HEK293 (cell line): Measurements from ENCODE around the gene RIPOR3.
A peak's percentile ranks its signal among the peaks of the same experiment; 100 is the strongest.

Source experiments
- GLIS1 ChIP-seq: fragments of 450-650 bp; formaldehyde crosslinking; IDR thresholded peaks from 2 replicates; pipeline ENCODE4 v1.5.1; 2016; ENCODE audit warnings: missing biosample characterization, missing genetic modification characterization
- GLIS2 ChIP-seq: fragments of 450-650 bp; formaldehyde crosslinking; IDR thresholded peaks from 2 replicates; pipeline ENCODE4 v1.5.1; 2016; ENCODE audit warnings: missing biosample characterization, missing genetic modification characterization
- HOXC10 ChIP-seq: sonication (generic); formaldehyde crosslinking; IDR thresholded peaks from 2 replicates; pipeline ENCODE4 v1.8.1; 2023; ENCODE audit warnings: mild to moderate bottlenecking, missing genetic modification reagents
- MYNN ChIP-seq: fragments of 450-650 bp; formaldehyde crosslinking; IDR thresholded peaks from 2 replicates; pipeline ENCODE4 v1.5.1; 2016; ENCODE audit warnings: missing biosample characterization, missing genetic modification characterization, borderline replicate concordance
- SP7 ChIP-seq: fragments of 450-650 bp; formaldehyde crosslinking; IDR thresholded peaks from 2 replicates; pipeline ENCODE4 v1.5.1; 2016; ENCODE audit warnings: missing biosample characterization, missing genetic modification characterization
- WT1 ChIP-seq: fragments of 450-650 bp; formaldehyde crosslinking; IDR thresholded peaks from 2 replicates; pipeline ENCODE4 v1.5.1; 2016; ENCODE audit warnings: missing biosample characterization, missing genetic modification characterization
- YY2 ChIP-seq: fragments of 450-650 bp; formaldehyde crosslinking; IDR thresholded peaks from 2 replicates; pipeline ENCODE4 v1.5.1; 2016; ENCODE audit warnings: missing biosample characterization, missing genetic modification characterization
- ZFP69B ChIP-seq: fragments of 450-650 bp; formaldehyde crosslinking; IDR thresholded peaks from 2 replicates; pipeline ENCODE4 v1.5.1; 2016; ENCODE audit warnings: missing biosample characterization, missing genetic modification characterization
- ZNF10 ChIP-seq: fragments of 450-650 bp; formaldehyde crosslinking; IDR thresholded peaks from 2 replicates; pipeline ENCODE4 v1.5.1; 2017; ENCODE audit warnings: missing biosample characterization, missing genetic modification characterization
- ZNF157 ChIP-seq: fragments of 450-650 bp; formaldehyde crosslinking; IDR thresholded peaks from 2 replicates; pipeline ENCODE4 v1.5.1; 2016; ENCODE audit warnings: missing biosample characterization, missing genetic modification characterization
- ZNF169 ChIP-seq: fragments of 450-650 bp; formaldehyde crosslinking; IDR thresholded peaks from 2 replicates; pipeline ENCODE4 v1.5.1; 2016; ENCODE audit warnings: missing biosample characterization, missing genetic modification characterization
- ZNF2 ChIP-seq: fragments of 450-650 bp; formaldehyde crosslinking; IDR thresholded peaks from 2 replicates; pipeline ENCODE4 v1.5.1; 2016; ENCODE audit warnings: missing biosample characterization, missing genetic modification characterization
- ZNF202 ChIP-seq: fragments of 450-650 bp; formaldehyde crosslinking; IDR thresholded peaks from 2 replicates; pipeline ENCODE4 v1.5.1; 2016; ENCODE audit warnings: missing biosample characterization, missing genetic modification characterization, borderline replicate concordance
- ZNF335 ChIP-seq: fragments of 450-650 bp; formaldehyde crosslinking; conservative IDR thresholded peaks from 2 replicates; pipeline ENCODE4 v1.5.1; 2016; ENCODE audit warnings: missing biosample characterization, missing genetic modification characterization
- ZNF426 ChIP-seq: fragments of 450-650 bp; formaldehyde crosslinking; IDR thresholded peaks from 2 replicates; pipeline ENCODE4 v1.5.1; 2017; ENCODE audit warnings: missing biosample characterization, missing genetic modification characterization, mild to moderate bottlenecking, inconsistent platforms, moderate library complexity
- ZNF521 ChIP-seq: fragments of 450-650 bp; formaldehyde crosslinking; IDR thresholded peaks from 2 replicates; pipeline ENCODE4 v1.5.1; 2017; ENCODE audit warnings: missing biosample characterization, mild to moderate bottlenecking, missing genetic modification characterization
- ZNF571 ChIP-seq: fragments of 450-650 bp; formaldehyde crosslinking; IDR thresholded peaks from 2 replicates; pipeline ENCODE4 v1.5.0; 2017; ENCODE audit warnings: missing biosample characterization, missing genetic modification characterization
- ZNF585B ChIP-seq: fragments of 450-650 bp; formaldehyde crosslinking; IDR thresholded peaks from 2 replicates; pipeline ENCODE4 v1.5.1; 2016; ENCODE audit warnings: missing biosample characterization, missing genetic modification characterization
- ZNF596 ChIP-seq: fragments of 450-650 bp; IDR thresholded peaks from 2 replicates; pipeline ENCODE4 v1.5.0; 2018; ENCODE audit warnings: missing biosample characterization, mild to moderate bottlenecking, missing genetic modification characterization, moderate library complexity
- ZNF600 ChIP-seq: fragments of 450-650 bp; formaldehyde crosslinking; IDR thresholded peaks from 2 replicates; pipeline ENCODE4 v1.5.1; 2016; ENCODE audit warnings: missing biosample characterization, missing genetic modification characterization
- ZNF626 ChIP-seq: fragments of 450-650 bp; sonication (Bioruptor Pico); formaldehyde crosslinking; IDR thresholded peaks from 2 replicates; pipeline ENCODE4 v1.5.1; 2018; ENCODE audit warnings: missing biosample characterization, missing genetic modification characterization, inconsistent platforms
- ZNF658 ChIP-seq: fragments of 450-650 bp; formaldehyde crosslinking; IDR thresholded peaks from 2 replicates; pipeline ENCODE4; 2016; ENCODE audit warnings: missing biosample characterization, missing genetic modification characterization
- ZNF76 ChIP-seq: fragments of 450-650 bp; formaldehyde crosslinking; IDR thresholded peaks from 2 replicates; pipeline ENCODE4; 2016; ENCODE audit warnings: low read depth, missing biosample characterization, missing genetic modification characterization, borderline replicate concordance
- ZXDB ChIP-seq: fragments of 450-650 bp; formaldehyde crosslinking; IDR thresholded peaks from 2 replicates; pipeline ENCODE4 v1.5.1; 2016; ENCODE audit warnings: missing biosample characterization, missing genetic modification characterization
- TF ChIP-seq, protein P1 (sequence below): fragments of 450-650 bp; formaldehyde crosslinking; IDR thresholded peaks from 2 replicates; pipeline ENCODE4 v1.5.1; 2016; ENCODE audit warnings: missing biosample characterization, missing genetic modification characterization
- TF ChIP-seq, protein P2 (sequence below): fragments of 450-650 bp; formaldehyde crosslinking; IDR thresholded peaks from 2 replicates; pipeline ENCODE4 v1.5.1; 2016; ENCODE audit warnings: missing biosample characterization, missing genetic modification characterization
- TF ChIP-seq, protein P3 (sequence below): fragments of 450-650 bp; formaldehyde crosslinking; IDR thresholded peaks from 2 replicates; pipeline ENCODE4 v1.5.1; 2016; ENCODE audit warnings: missing biosample characterization, missing genetic modification characterization
- TF ChIP-seq, protein P4 (sequence below): fragments of 450-650 bp; formaldehyde crosslinking; IDR thresholded peaks from 2 replicates; pipeline ENCODE4 v1.5.1; 2016; ENCODE audit warnings: missing biosample characterization, missing genetic modification characterization
- TF ChIP-seq, protein P5 (sequence below): fragments of 450-650 bp; formaldehyde crosslinking; IDR thresholded peaks from 2 replicates; pipeline ENCODE4 v1.5.1; 2016; ENCODE audit warnings: missing biosample characterization, missing genetic modification characterization

Gene RIPOR3

DNA sequence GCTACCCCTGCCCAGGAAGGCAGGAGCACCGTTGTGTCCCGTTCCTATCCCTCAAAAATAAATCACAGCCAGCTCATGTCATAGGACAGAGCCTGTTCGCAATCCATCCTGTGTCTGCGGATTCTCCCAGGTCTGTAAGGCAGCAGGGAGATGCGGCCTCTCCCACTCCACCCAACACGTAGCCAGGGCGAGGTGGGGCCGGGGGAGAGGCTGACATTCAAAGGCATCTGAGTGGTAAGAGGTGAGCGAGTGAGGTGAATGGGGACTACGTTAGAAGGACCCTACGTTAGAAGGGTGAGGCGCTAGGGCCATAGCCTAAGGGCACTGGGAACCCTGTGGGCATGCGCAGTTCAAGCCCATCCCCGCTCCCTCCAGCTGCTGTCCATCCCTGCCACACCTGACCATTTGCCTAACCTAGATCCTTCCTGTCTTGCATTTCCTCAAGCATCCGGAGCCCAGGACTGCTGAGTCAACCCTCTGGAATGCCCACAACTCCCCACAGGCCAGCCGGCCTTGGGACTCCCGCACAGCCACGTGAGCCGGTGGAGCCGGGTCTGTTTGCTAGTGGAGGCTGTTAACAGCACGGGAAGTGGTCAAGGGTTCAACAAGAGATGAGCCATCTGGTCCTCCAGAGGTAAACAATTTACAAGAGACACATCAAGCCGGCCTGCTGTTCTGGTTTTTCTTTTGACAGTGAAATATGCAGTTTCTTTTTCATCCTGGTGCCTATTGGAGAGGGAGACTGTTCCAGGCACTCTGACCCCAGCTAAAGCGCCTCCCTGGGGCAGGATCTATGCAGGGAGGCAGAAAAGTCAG, 45.9 kb downstream of the RIPOR3 start (continued):
- TF ChIP-seq ZNF335 = 0 out of 2 replicates have a peak, but pooled peaks have one; percentile 24
- no peak for TF ChIP-seq MYNN (tag by site-specific recombination)
- peak; percentile 21; the same call in 1 of the 2 replicates for TF ChIP-seq ZFP69B (tag by site-specific recombination)
- peak; percentile 92 for TF ChIP-seq GLIS1
- TF ChIP-seq GLIS2 (tag by site-specific recombination) = peak; percentile 54
- TF ChIP-seq ZNF2 (tag by site-specific recombination) = no peak
- TF ChIP-seq ZNF202 (tag by site-specific recombination) = no peak
- no peak for TF ChIP-seq ZNF10 (tag by site-specific recombination)
- TF ChIP-seq HOXC10 (CRISPR knock-in tag) = no peak
- peak; percentile 56 for TF ChIP-seq SP7 (tag by site-specific recombination)
- TF ChIP-seq ZNF571 (tag by site-specific recombination) = no peak
- TF ChIP-seq ZNF658 = no peak
- TF ChIP-seq, protein P1, sequence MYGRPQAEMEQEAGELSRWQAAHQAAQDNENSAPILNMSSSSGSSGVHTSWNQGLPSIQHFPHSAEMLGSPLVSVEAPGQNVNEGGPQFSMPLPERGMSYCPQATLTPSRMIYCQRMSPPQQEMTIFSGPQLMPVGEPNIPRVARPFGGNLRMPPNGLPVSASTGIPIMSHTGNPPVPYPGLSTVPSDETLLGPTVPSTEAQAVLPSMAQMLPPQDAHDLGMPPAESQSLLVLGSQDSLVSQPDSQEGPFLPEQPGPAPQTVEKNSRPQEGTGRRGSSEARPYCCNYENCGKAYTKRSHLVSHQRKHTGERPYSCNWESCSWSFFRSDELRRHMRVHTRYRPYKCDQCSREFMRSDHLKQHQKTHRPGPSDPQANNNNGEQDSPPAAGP = no peak
- TF ChIP-seq ZNF521 (tag by site-specific recombination) = no peak
- no peak for TF ChIP-seq ZXDB (tag by site-specific recombination)
- TF ChIP-seq ZNF157 (tag by site-specific recombination) = no peak
- TF ChIP-seq ZNF585B (tag by site-specific recombination) = no peak
- no peak for TF ChIP-seq YY2 (tag by site-specific recombination)
- TF ChIP-seq, protein P2, sequence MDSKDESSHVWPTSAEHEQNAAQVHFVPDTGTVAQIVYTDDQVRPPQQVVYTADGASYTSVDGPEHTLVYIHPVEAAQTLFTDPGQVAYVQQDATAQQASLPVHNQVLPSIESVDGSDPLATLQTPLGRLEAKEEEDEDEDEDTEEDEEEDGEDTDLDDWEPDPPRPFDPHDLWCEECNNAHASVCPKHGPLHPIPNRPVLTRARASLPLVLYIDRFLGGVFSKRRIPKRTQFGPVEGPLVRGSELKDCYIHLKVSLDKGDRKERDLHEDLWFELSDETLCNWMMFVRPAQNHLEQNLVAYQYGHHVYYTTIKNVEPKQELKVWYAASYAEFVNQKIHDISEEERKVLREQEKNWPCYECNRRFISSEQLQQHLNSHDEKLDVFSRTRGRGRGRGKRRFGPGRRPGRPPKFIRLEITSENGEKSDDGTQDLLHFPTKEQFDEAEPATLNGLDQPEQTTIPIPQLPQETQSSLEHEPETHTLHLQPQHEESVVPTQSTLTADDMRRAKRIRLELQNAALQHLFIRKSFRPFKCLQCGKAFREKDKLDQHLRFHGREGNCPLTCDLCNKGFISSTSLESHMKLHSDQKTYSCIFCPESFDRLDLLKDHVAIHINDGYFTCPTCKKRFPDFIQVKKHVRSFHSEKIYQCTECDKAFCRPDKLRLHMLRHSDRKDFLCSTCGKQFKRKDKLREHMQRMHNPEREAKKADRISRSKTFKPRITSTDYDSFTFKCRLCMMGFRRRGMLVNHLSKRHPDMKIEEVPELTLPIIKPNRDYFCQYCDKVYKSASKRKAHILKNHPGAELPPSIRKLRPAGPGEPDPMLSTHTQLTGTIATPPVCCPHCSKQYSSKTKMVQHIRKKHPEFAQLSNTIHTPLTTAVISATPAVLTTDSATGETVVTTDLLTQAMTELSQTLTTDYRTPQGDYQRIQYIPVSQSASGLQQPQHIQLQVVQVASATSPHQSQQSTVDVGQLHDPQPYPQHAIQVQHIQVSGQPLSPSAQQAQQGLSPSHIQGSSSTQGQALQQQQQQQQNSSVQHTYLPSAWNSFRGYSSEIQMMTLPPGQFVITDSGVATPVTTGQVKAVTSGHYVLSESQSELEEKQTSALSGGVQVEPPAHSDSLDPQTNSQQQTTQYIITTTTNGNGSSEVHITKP (tag by site-specific recombination) = peak; percentile 37; the same call in 1 of the 2 replicates
- no peak for TF ChIP-seq ZNF426
- peak; percentile 32; the same call in 1 of the 2 replicates for TF ChIP-seq ZNF76 (tag by site-specific recombination)
- peak; percentile 69 for TF ChIP-seq ZNF600
- TF ChIP-seq ZNF626 = no peak
- TF ChIP-seq ZNF596 (tag by site-specific recombination) = no peak
- TF ChIP-seq, protein P3, sequence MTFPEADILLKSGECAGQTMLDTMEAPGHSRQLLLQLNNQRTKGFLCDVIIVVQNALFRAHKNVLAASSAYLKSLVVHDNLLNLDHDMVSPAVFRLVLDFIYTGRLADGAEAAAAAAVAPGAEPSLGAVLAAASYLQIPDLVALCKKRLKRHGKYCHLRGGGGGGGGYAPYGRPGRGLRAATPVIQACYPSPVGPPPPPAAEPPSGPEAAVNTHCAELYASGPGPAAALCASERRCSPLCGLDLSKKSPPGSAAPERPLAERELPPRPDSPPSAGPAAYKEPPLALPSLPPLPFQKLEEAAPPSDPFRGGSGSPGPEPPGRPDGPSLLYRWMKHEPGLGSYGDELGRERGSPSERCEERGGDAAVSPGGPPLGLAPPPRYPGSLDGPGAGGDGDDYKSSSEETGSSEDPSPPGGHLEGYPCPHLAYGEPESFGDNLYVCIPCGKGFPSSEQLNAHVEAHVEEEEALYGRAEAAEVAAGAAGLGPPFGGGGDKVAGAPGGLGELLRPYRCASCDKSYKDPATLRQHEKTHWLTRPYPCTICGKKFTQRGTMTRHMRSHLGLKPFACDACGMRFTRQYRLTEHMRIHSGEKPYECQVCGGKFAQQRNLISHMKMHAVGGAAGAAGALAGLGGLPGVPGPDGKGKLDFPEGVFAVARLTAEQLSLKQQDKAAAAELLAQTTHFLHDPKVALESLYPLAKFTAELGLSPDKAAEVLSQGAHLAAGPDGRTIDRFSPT (tag by site-specific recombination) = peak; percentile 29; the same call in 1 of the 2 replicates
- no peak for TF ChIP-seq ZNF169 (tag by site-specific recombination)
- TF ChIP-seq, protein P4, sequence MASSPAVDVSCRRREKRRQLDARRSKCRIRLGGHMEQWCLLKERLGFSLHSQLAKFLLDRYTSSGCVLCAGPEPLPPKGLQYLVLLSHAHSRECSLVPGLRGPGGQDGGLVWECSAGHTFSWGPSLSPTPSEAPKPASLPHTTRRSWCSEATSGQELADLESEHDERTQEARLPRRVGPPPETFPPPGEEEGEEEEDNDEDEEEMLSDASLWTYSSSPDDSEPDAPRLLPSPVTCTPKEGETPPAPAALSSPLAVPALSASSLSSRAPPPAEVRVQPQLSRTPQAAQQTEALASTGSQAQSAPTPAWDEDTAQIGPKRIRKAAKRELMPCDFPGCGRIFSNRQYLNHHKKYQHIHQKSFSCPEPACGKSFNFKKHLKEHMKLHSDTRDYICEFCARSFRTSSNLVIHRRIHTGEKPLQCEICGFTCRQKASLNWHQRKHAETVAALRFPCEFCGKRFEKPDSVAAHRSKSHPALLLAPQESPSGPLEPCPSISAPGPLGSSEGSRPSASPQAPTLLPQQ (tag by site-specific recombination) = peak; percentile 22; the same call in 1 of the 2 replicates
- TF ChIP-seq WT1 = peak; percentile 42; the same call in 1 of the 2 replicates
- TF ChIP-seq, protein P5, sequence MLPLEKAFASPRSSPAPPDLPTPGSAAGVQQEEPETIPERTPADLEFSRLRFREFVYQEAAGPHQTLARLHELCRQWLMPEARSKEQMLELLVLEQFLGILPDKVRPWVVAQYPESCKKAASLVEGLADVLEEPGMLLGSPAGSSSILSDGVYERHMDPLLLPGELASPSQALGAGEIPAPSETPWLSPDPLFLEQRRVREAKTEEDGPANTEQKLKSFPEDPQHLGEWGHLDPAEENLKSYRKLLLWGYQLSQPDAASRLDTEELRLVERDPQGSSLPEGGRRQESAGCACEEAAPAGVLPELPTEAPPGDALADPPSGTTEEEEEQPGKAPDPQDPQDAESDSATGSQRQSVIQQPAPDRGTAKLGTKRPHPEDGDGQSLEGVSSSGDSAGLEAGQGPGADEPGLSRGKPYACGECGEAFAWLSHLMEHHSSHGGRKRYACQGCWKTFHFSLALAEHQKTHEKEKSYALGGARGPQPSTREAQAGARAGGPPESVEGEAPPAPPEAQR = no peak
